ENCODE measurements around the gene TNFAIP3. TPM values are rescaled to one million over a fixed set of nuclear protein-coding genes. Genes with fewer than 3 reads are reported as not detected.
A peak's percentile ranks its signal among the peaks of the same experiment; 100 is the strongest.

Gene TNFAIP3
- total RNA-seq, 6 donors from 2014 or later, result 35.3 to 76.4 (median 52.2) TPM

GRCh38 chr6:137903933-137904821, 37.1 kb downstream of the TNFAIP3 start:
- no peaks in the 10 kb centered on the region for H3K4me1 ChIP-seq
- ATAC-seq (ENCODE audit: low FRiP score in 2 of 2), result no peak
- H3K4me3 ChIP-seq, result no peak overlapping the region
- no peaks in the 10 kb centered on the region for H3K36me3 ChIP-seq
- no peaks in the 10 kb centered on the region for H3K9me3 ChIP-seq
- no peak for DNase-seq
- no peak overlapping the region for H3K27ac ChIP-seq
- 86 to 89% methylated on average over 11 to 12 of the region's 12 CpGs for WGBS, 2 donors
- no peaks in the 10 kb centered on the region for H3K27me3 ChIP-seq
- no peak for TF ChIP-seq EP300 (IDR thresholded peaks at IDR 0.05)
- no peak for TF ChIP-seq POLR2AphosphoS5 (IDR thresholded peaks at IDR 0.05)
- TF ChIP-seq CTCF (IDR thresholded peaks at IDR 0.05), result no peak
- TF ChIP-seq POLR2A (IDR thresholded peaks at IDR 0.05), result no peak

GRCh38 chr6:137904822-137905617, 38.0 kb downstream of the TNFAIP3 start:
- Histone ChIP-seq H3K27me3 (no peaks in the 10 kb centered on the region), H3K27ac (no peak overlapping the region), H3K4me1 (no peaks in the 10 kb centered on the region), H3K9me3 (no peaks in the 10 kb centered on the region), H3K4me3 (no peak overlapping the region), H3K36me3 (no peaks in the 10 kb centered on the region)
- TF ChIP-seq POLR2A (IDR thresholded peaks at IDR 0.05) (no peak), CTCF (IDR thresholded peaks at IDR 0.05) (no peak), EP300 (IDR thresholded peaks at IDR 0.05) (no peak), POLR2AphosphoS5 (IDR thresholded peaks at IDR 0.05) (no peak)
- WGBS, 2 donors, result 65 to 68% methylated on average over 11 of the region's 11 CpGs
- DNase-seq (peak; percentile 40 to 54), ATAC-seq (ENCODE audit: low FRiP score in 2 of 2) (peak in 1 of 2 donors; percentile 74)

GRCh38 chr6:137906020-137906472, 39.0 kb downstream of the TNFAIP3 start:
- ATAC-seq (ENCODE audit: low FRiP score in 2 of 2) (no peak), DNase-seq (no peak)
- TF ChIP-seq CTCF (IDR thresholded peaks at IDR 0.05) (no peak), POLR2AphosphoS5 (IDR thresholded peaks at IDR 0.05) (no peak), EP300 (IDR thresholded peaks at IDR 0.05) (no peak), POLR2A (IDR thresholded peaks at IDR 0.05) (no peak)
- Histone ChIP-seq H3K4me3 (no peak overlapping the region), H3K4me1 (no peaks in the 10 kb centered on the region), H3K27me3 (no peaks in the 10 kb centered on the region), H3K9me3 (no peaks in the 10 kb centered on the region), H3K36me3 (no peaks in the 10 kb centered on the region), H3K27ac (no peak overlapping the region)
- 69 to 73% methylated on average over 1 of the region's 1 CpG for WGBS, 2 donors

- ATAC-seq (ENCODE audit: low FRiP score in 2 of 2) (no peak), DNase-seq (no peak)
- TF ChIP-seq EP300 (IDR thresholded peaks at IDR 0.05) (no peak), POLR2AphosphoS5 (IDR thresholded peaks at IDR 0.05) (no peak), POLR2A (IDR thresholded peaks at IDR 0.05) (no peak), CTCF (IDR thresholded peaks at IDR 0.05) (no peak)
- Histone ChIP-seq H3K9me3 (no peaks in the 10 kb centered on the region), H3K4me1 (peaks cover 0 to 6% (median 3%) of the 10 kb centered on the region in 4 donors), H3K27me3 (no peaks in the 10 kb centered on the region), H3K4me3 (no peak overlapping the region), H3K36me3 (no peaks in the 10 kb centered on the region), H3K27ac (no peak overlapping the region)
- 70 to 83% methylated on average over 2 of the region's 2 CpGs for WGBS, 2 donors
These were observed 40.1 kb downstream of the TNFAIP3 start for GRCh38 chr6:137907170-137907569.
